Chondrocyte (in vitro differentiated cells): ENCODE results near the gene INHA. TPM values are rescaled to one million over a fixed set of nuclear protein-coding genes. Genes with fewer than 3 reads are reported as not detected.
A peak's percentile ranks its signal among the peaks of the same experiment; 100 is the strongest.

Experiments used
- DNase-seq: peaks from one replicate; pipeline ENCODE4 v3.0.0; 2021; ENCODE audit warnings: mixed read lengths, low spot score
- H3K27ac Mint-ChIP-seq: one replicate; pipeline ENCODE4 v1.8.0; 2021; ENCODE audit warnings: mild to moderate bottlenecking, moderate library complexity, mixed read lengths; ENCODE audit not compliant: unreplicated experiment
- H3K27me3 Mint-ChIP-seq: 2 replicates; pipeline ENCODE4 v1.8.0; 2021; ENCODE audit warnings: low read depth, mixed read lengths
- H3K36me3 Mint-ChIP-seq: 2 replicates; pipeline ENCODE4 v1.8.0; 2021; ENCODE audit warnings: low read depth, mixed read lengths
- H3K4me1 Mint-ChIP-seq: 2 replicates; pipeline ENCODE4 v1.8.0; 2021; ENCODE audit warnings: low read depth, mild to moderate bottlenecking, mixed read lengths
- H3K4me3 Mint-ChIP-seq: one replicate; pipeline ENCODE4 v1.8.0; 2021; ENCODE audit warnings: mild to moderate bottlenecking, moderate library complexity, mixed read lengths; ENCODE audit not compliant: unreplicated experiment
- H3K9me3 Mint-ChIP-seq: 2 replicates; pipeline ENCODE4 v1.8.0; 2021; ENCODE audit warnings: low read depth, mixed read lengths
- total RNA-seq: library from RNA; stranded (reverse); gene quantifications from 3 replicates; pipeline ENCODE4 v1.2.1, GENCODE V29; 2021
- TF ChIP-seq, protein P1 (sequence below): fragments of 200-600 bp; sonication (generic); IDR thresholded peaks from 2 replicates; pipeline ENCODE4 v1.5.0; 2021; ENCODE audit warnings: antibody characterized with exemption, mild to moderate bottlenecking, moderate library complexity

INHA gene
- total RNA-seq, 1 donor from 2014 or later: 1.0 TPM

GRCh38 chr2:219591091-219591490 is 19.0 kb downstream of the INHA start:
- Mint-ChIP-seq H3K4me1 (peaks cover 17% of the 10 kb centered on the region), H3K36me3 (no peaks in the 10 kb centered on the region), H3K9me3 (no peaks in the 10 kb centered on the region), H3K27me3 (no peaks in the 10 kb centered on the region), H3K4me3 (no peak overlapping the region), H3K27ac (no peak overlapping the region)
- DNase-seq: no peak
- TF ChIP-seq, protein P1, sequence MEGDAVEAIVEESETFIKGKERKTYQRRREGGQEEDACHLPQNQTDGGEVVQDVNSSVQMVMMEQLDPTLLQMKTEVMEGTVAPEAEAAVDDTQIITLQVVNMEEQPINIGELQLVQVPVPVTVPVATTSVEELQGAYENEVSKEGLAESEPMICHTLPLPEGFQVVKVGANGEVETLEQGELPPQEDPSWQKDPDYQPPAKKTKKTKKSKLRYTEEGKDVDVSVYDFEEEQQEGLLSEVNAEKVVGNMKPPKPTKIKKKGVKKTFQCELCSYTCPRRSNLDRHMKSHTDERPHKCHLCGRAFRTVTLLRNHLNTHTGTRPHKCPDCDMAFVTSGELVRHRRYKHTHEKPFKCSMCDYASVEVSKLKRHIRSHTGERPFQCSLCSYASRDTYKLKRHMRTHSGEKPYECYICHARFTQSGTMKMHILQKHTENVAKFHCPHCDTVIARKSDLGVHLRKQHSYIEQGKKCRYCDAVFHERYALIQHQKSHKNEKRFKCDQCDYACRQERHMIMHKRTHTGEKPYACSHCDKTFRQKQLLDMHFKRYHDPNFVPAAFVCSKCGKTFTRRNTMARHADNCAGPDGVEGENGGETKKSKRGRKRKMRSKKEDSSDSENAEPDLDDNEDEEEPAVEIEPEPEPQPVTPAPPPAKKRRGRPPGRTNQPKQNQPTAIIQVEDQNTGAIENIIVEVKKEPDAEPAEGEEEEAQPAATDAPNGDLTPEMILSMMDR: no peak

- H3K36me3 Mint-ChIP-seq: no peaks in the 10 kb centered on the region
- H3K4me3 Mint-ChIP-seq: no peak overlapping the region
- H3K27ac Mint-ChIP-seq: no peak overlapping the region
- TF ChIP-seq, protein P1: no peak
- H3K9me3 Mint-ChIP-seq: no peaks in the 10 kb centered on the region
- H3K4me1 Mint-ChIP-seq: peaks cover 28% of the 10 kb centered on the region
- no peaks in the 10 kb centered on the region for H3K27me3 Mint-ChIP-seq
- no peak for DNase-seq
Observed at GRCh38 chr2:219592736-219593135, 20.6 kb downstream of the INHA start.

GRCh38 chr2:219593154-219593553 is 21.0 kb downstream of the INHA start:
- Mint-ChIP-seq H3K27ac (no peak overlapping the region), H3K4me1 (peaks cover 30% of the 10 kb centered on the region), H3K4me3 (no peak overlapping the region), H3K27me3 (no peaks in the 10 kb centered on the region), H3K9me3 (no peaks in the 10 kb centered on the region), H3K36me3 (no peaks in the 10 kb centered on the region)
- DNase-seq: no peak
- TF ChIP-seq, protein P1: no peak

GRCh38 chr2:219595256-219595655 is 23.1 kb downstream of the INHA start:
- DNase-seq: no peak
- H3K9me3 Mint-ChIP-seq: no peaks in the 10 kb centered on the region

GRCh38 chr2:219596954-219597551 is 24.9 kb downstream of the INHA start:
- no peaks in the 10 kb centered on the region for H3K27me3 Mint-ChIP-seq
- H3K36me3 Mint-ChIP-seq: peaks cover 4% of the 10 kb centered on the region
- peak overlapping the region; percentile 94 for H3K4me3 Mint-ChIP-seq
- no peak for DNase-seq
- H3K27ac Mint-ChIP-seq: peak overlapping the region; percentile 96
- TF ChIP-seq, protein P1: no peak
- peaks cover 39% of the 10 kb centered on the region for H3K4me1 Mint-ChIP-seq
- no peaks in the 10 kb centered on the region for H3K9me3 Mint-ChIP-seq

More at GRCh38 chr2:219595256-219595655, 23.1 kb downstream of the INHA start:
- TF ChIP-seq, protein P1: peak; percentile 23
- peaks cover 39% of the 10 kb centered on the region for H3K4me1 Mint-ChIP-seq
- H3K4me3 Mint-ChIP-seq: no peak overlapping the region
- H3K36me3 Mint-ChIP-seq: no peaks in the 10 kb centered on the region
- H3K27me3 Mint-ChIP-seq: no peaks in the 10 kb centered on the region
- H3K27ac Mint-ChIP-seq: peak overlapping the region; percentile 96
